HEK293 (cell line): Measurements from ENCODE around the gene COL6A2.

ENCODE experiments used
- ZFHX2 ChIP-seq: fragments of 450-650 bp; formaldehyde crosslinking; conservative IDR thresholded peaks from 2 replicates; pipeline ENCODE4 v1.5.1; 2016; ENCODE audit warnings: missing biosample characterization, missing genetic modification characterization
- ZNF202 ChIP-seq: fragments of 450-650 bp; formaldehyde crosslinking; IDR thresholded peaks from 2 replicates; pipeline ENCODE4 v1.5.1; 2016; ENCODE audit warnings: missing biosample characterization, missing genetic modification characterization, borderline replicate concordance
- TF ChIP-seq, protein P1 (sequence below): fragments of 450-650 bp; formaldehyde crosslinking; IDR thresholded peaks from 2 replicates; pipeline ENCODE4 v1.5.1; 2016; ENCODE audit warnings: missing biosample characterization, missing genetic modification characterization

DNA sequence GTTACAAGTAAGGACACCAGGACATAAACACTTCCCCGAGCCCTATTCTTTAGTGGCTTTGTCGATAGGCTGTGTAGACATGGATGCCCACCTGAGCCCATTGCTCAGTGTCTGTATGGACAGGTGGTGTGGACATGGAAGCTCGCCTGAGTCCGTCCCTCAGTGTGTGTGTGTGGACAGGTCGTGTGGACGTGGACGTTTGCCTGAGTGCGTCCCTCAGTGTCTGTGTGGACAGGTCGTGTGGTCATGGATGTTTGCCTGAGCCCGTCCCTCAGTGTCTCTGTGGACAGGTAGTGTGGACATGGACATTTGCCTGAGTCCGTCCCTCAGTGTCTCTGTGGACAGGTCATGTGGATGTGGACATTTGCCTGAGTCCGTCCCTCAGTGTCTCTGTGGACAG lies 38.7 kb upstream of the COL6A2 start:
- TF ChIP-seq, protein P1, sequence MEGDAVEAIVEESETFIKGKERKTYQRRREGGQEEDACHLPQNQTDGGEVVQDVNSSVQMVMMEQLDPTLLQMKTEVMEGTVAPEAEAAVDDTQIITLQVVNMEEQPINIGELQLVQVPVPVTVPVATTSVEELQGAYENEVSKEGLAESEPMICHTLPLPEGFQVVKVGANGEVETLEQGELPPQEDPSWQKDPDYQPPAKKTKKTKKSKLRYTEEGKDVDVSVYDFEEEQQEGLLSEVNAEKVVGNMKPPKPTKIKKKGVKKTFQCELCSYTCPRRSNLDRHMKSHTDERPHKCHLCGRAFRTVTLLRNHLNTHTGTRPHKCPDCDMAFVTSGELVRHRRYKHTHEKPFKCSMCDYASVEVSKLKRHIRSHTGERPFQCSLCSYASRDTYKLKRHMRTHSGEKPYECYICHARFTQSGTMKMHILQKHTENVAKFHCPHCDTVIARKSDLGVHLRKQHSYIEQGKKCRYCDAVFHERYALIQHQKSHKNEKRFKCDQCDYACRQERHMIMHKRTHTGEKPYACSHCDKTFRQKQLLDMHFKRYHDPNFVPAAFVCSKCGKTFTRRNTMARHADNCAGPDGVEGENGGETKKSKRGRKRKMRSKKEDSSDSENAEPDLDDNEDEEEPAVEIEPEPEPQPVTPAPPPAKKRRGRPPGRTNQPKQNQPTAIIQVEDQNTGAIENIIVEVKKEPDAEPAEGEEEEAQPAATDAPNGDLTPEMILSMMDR (tag by site-specific recombination): no peak
- TF ChIP-seq ZNF202 (tag by site-specific recombination) (no peak), ZFHX2 (no peak)
